HG03439 (cell line): ENCODE results near the gene JAK1.
A peak's percentile ranks its signal among the peaks of the same experiment; 100 is the strongest.
"Not testable (repeated sequence)": the region's sequence is repeated elsewhere in the genome, so short reads cannot be mapped to it uniquely, and the experiment has no call there.

Experiments used
- ATAC-seq: cut with Tn5 transposase; IDR thresholded peaks from one replicate; pipeline ENCODE4 v1.9.1; 2021; ENCODE audit warnings: mild to moderate bottlenecking, moderate library complexity; ENCODE audit not compliant: unreplicated experiment

JAK1 gene

GRCh38 chr1:64923294-64923718 is 43.0 kb downstream of the JAK1 start:
- no peak for ATAC-seq

- ATAC-seq = no peak
Observed at GRCh38 chr1:64922336-64922735, 44.0 kb downstream of the JAK1 start.

GRCh38 chr1:64921771-64922170 is 44.6 kb downstream of the JAK1 start:
- ATAC-seq = no peak

GRCh38 chr1:64920941-64921589 is 45.3 kb downstream of the JAK1 start:
- no peak for ATAC-seq

GRCh38 chr1:64919120-64919519 is 47.2 kb downstream of the JAK1 start:
- ATAC-seq = not testable (repeated sequence)

- no peak for ATAC-seq
Observed at GRCh38 chr1:64917907-64918306, 48.4 kb downstream of the JAK1 start.

- no peak for ATAC-seq
Observed at GRCh38 chr1:64917328-64917861, 49.0 kb downstream of the JAK1 start.

- no peak for ATAC-seq
Observed at GRCh38 chr1:64915381-64916274, 50.7 kb downstream of the JAK1 start.

GRCh38 chr1:64913361-64914015 is 52.9 kb downstream of the JAK1 start:
- no peak for ATAC-seq

- ATAC-seq = no peak
Observed at GRCh38 chr1:64912191-64912590, 54.2 kb downstream of the JAK1 start.

GRCh38 chr1:64911326-64911725 is 55.0 kb downstream of the JAK1 start:
- no peak for ATAC-seq

- no peak for ATAC-seq
Observed at GRCh38 chr1:64909031-64909430, 57.3 kb downstream of the JAK1 start.

GRCh38 chr1:64908575-64908974 is 57.8 kb downstream of the JAK1 start:
- no peak for ATAC-seq

- ATAC-seq = no peak
Observed at GRCh38 chr1:64906447-64906846, 59.9 kb downstream of the JAK1 start.

GRCh38 chr1:64903593-64903992 is 62.8 kb downstream of the JAK1 start:
- ATAC-seq = no peak

- ATAC-seq = no peak
Observed at GRCh38 chr1:64901663-64902062, 64.7 kb downstream of the JAK1 start.

GRCh38 chr1:64900916-64901315 is 65.4 kb downstream of the JAK1 start:
- no peak for ATAC-seq

GRCh38 chr1:64898107-64898861 is 68.1 kb downstream of the JAK1 start:
- peak; percentile 53 for ATAC-seq

GRCh38 chr1:64896551-64896950 is 69.8 kb downstream of the JAK1 start:
- ATAC-seq = no peak

- ATAC-seq = peak; percentile 68
Observed at GRCh38 chr1:64895500-64895899, 70.8 kb downstream of the JAK1 start.
